ENCODE measurements around the gene SPI1. TPM values are rescaled to one million over a fixed set of nuclear protein-coding genes. Genes with fewer than 3 reads are reported as not detected.

SPI1 gene
- total and polyA plus RNA-seq, 2 donors (not counting 1 experiment from before 2014, with no cell fraction given): 98.3 to 119 TPM

- H3K4me1 ChIP-seq (ENCODE audit: control insufficient read depth in 2 of 2, insufficient read depth in 2 of 2, low read length in 2 of 2): peaks cover 45 to 53% of the 10 kb centered on the region in 2 donors
- Mint-ChIP-seq H3K9me3 (ENCODE audit: insufficient read depth) (no peaks in the 10 kb centered on the region), H3K27me3 (no peaks in the 10 kb centered on the region), H3K4me3 (peak overlapping the region; percentile 91), H3K27ac (peak overlapping the region; percentile 96), H3K4me1 (peaks cover 45% of the 10 kb centered on the region)
- H3K27me3 ChIP-seq (replicated peaks in 1 of 4; ENCODE audit: control extremely low read depth in 1 of 4, control insufficient read depth in 3 of 4, insufficient read depth in 4 of 4, low read length in 3 of 4): no peaks in the 10 kb centered on the region
- H3K79me2 ChIP-seq (ENCODE audit: control insufficient read depth, insufficient read depth, low read length): peaks cover 10% of the 10 kb centered on the region
- TF ChIP-seq CTCF (IDR thresholded peaks at IDR 0.05) (no peak), EZH2 (IDR thresholded peaks at IDR 0.05; ENCODE audit: borderline replicate concordance, insufficient read depth, low read depth, low read length, poor library complexity, severe bottlenecking) (no peak)
- H3K36me3 ChIP-seq (replicated peaks in 1 of 2; ENCODE audit: control extremely low read depth in 1 of 2, control insufficient read depth in 1 of 2, extremely low read depth in 1 of 2, insufficient read depth in 2 of 2, low read length in 1 of 2): no peaks in the 10 kb centered on the region
- ChIA-PET POLR2A (interaction anchor here (0.5 to 3.2 kb wide), 15 partner anchors 8 to 1472 kb away, joined by 3 to 50 read pairs (median 5); partner anchors contain the start of genes ACP2, DDB2, SLC39A13 and SPI1), CTCF (interaction anchor here (1.2 to 19.1 kb wide), 7 partner anchors 10 to 706 kb away, joined by 3 to 345 read pairs (median 6); partner anchors contain the start of gene SPI1)
- intact Hi-C loops (cut with micrococcal nuclease): loop anchor here (1.0 to 10.0 kb wide), 6 partner anchors 8 to 455 kb away; partner anchors contain the start of genes ACP2, ARFGAP2, CELF1 and SLC39A13
- H3K9me3 ChIP-seq (ENCODE audit: control extremely low read depth in 1 of 3, control insufficient read depth in 2 of 3, insufficient read depth in 1 of 3, low read length in 2 of 3): no peaks in the 10 kb centered on the region
- H3K9ac ChIP-seq (ENCODE audit: low read length): peak overlapping the region; percentile 90
- H3K4me3 ChIP-seq (ENCODE audit: control extremely low read depth in 1 of 5, extremely low read depth in 1 of 5, insufficient read depth in 1 of 5, low read depth in 2 of 5, low read length in 4 of 5): peak overlapping the region; percentile 71 to 85 (median 81)
- peak overlapping the region; percentile 73 for H2AFZ ChIP-seq (ENCODE audit: insufficient read depth, low read depth, low read length, poor library complexity, severe bottlenecking)
- DNase-seq (peak; percentile 71), ATAC-seq (ENCODE audit: low read depth) (peak; percentile 82)
- 0% methylated on average over 13 of the region's 47 CpGs for WGBS (ENCODE audit: insufficient coverage)
- no peaks in the 10 kb centered on the region for H4K20me1 ChIP-seq (ENCODE audit: control insufficient read depth, insufficient read depth, low read length, poor library complexity, severe bottlenecking)
- H3K27ac ChIP-seq (ENCODE audit: low read length in 2 of 2): peak overlapping the region; percentile 85
- peak overlapping the region; percentile 96 for H3K4me2 ChIP-seq (replicated peaks; ENCODE audit: low read depth, low read length, poor library complexity, severe bottlenecking)
Measured at GRCh38 chr11:47399860-47400767, 21.8 kb upstream of the SPI1 start.

Data from B cell (primary cell).